IMR-90 (cell line): ENCODE measurements around the gene OR2AG2. TPM values are rescaled to one million over a fixed set of nuclear protein-coding genes. Genes with fewer than 3 reads are reported as not detected.

Experiments used
- ATAC-seq: fragments of 200-7000 bp; cut with Tn5 transposase; 2 replicates; pipeline ENCODE4 v1.9.1; 2020; ENCODE audit warnings: low read depth, mild to moderate bottlenecking, moderate library complexity
- BruUV-seq: library from RNA; stranded (reverse); fragments of 400-500 nt; replicated peaks from 2 replicates; lab custom pipeline; 2021; lab: Mats Ljungman, UMichigan
- CTCF ChIA-PET: fragments of 300-600 bp; formaldehyde crosslinking; extraction: SDS; loops from one replicate; lab custom pipeline; 2021; ENCODE audit warnings: antibody characterized with exemption; lab: Yijun Ruan, JAX
- POLR2A ChIA-PET: fragments of 300-600 bp; sonication (Branson Sonifier 250); formaldehyde crosslinking; loops from one replicate; lab custom pipeline; 2022; ENCODE audit warnings: antibody characterized with exemption; ENCODE audit not compliant: unreplicated experiment; lab: Charles Lee
- DNase-seq: peaks from one replicate; pipeline ENCODE4 v3.0.0; 2013
- H2AFZ ChIP-seq: replicated peaks from 2 replicates; pipeline ENCODE3; 2013; ENCODE audit warnings: low read length, mild to moderate bottlenecking; ENCODE audit not compliant: poor library complexity
- H2AK5ac ChIP-seq: 2 replicates; pipeline ENCODE4 v1.6.1; 2013; ENCODE audit warnings: low read depth, low read length, inconsistent platforms
- H2AK9ac ChIP-seq: replicated peaks from 2 replicates; pipeline ENCODE3; 2013; ENCODE audit warnings: mild to moderate bottlenecking, low read depth, low read length, moderate library complexity; ENCODE audit not compliant: poor library complexity
- H2BK120ac ChIP-seq: 2 replicates; pipeline ENCODE4 v1.6.1; 2013; ENCODE audit warnings: low read depth, low read length, inconsistent platforms
- H2BK15ac ChIP-seq: 3 replicates; pipeline ENCODE4 v1.6.1; 2013; ENCODE audit warnings: low read depth, low read length, inconsistent platforms
- H2BK20ac ChIP-seq: 2 replicates; pipeline ENCODE4 v1.6.1; 2013; ENCODE audit warnings: low read depth, mild to moderate bottlenecking, inconsistent platforms, low read length, moderate library complexity
- H2BK5ac ChIP-seq: 2 replicates; pipeline ENCODE4 v1.6.1; 2013; ENCODE audit warnings: mild to moderate bottlenecking, low read depth, low read length, inconsistent platforms; ENCODE audit not compliant: poor library complexity, severe bottlenecking
- H3K14ac ChIP-seq: replicated peaks from 2 replicates; pipeline ENCODE4 v1.6.1; 2013; ENCODE audit warnings: low read depth, low read length, inconsistent platforms
- H3K18ac ChIP-seq: 2 replicates; pipeline ENCODE4 v1.6.1; 2013; ENCODE audit warnings: low read depth, low read length, control low read depth
- H3K23ac ChIP-seq: 2 replicates; pipeline ENCODE4 v1.6.1; 2013; ENCODE audit warnings: low read depth, low read length, inconsistent platforms
- H3K27ac ChIP-seq: 2 replicates; pipeline ENCODE4 v1.5.1; 2013; ENCODE audit warnings: mild to moderate bottlenecking, control low read depth, low read length; ENCODE audit not compliant: insufficient read depth
- H3K27me3 ChIP-seq: 2 replicates; pipeline ENCODE4 v1.6.1; 2013; ENCODE audit warnings: low read length; ENCODE audit not compliant: control insufficient read depth, insufficient read depth
- H3K36me3 ChIP-seq: 2 replicates; pipeline ENCODE4 v1.6.1; 2013; ENCODE audit warnings: low read length, mixed read lengths; ENCODE audit not compliant: control insufficient read depth, insufficient read depth
- H3K4ac ChIP-seq: 2 replicates; pipeline ENCODE4 v1.6.1; 2013; ENCODE audit warnings: low read depth, low read length, inconsistent platforms
- H3K4me1 ChIP-seq: 2 replicates; pipeline ENCODE4 v1.6.1; 2013; ENCODE audit warnings: low read length, mixed read lengths; ENCODE audit not compliant: control insufficient read depth, insufficient read depth
- H3K4me2 ChIP-seq: 2 replicates; pipeline ENCODE4 v1.6.1; 2013; ENCODE audit warnings: low read depth, mild to moderate bottlenecking, control low read depth, low read length, moderate library complexity
- H3K4me3 ChIP-seq: 2 replicates; pipeline ENCODE4 v1.5.1; 2013; ENCODE audit warnings: low read depth, mild to moderate bottlenecking, control low read depth, low read length, moderate library complexity; ENCODE audit not compliant: insufficient read depth
- H3K56ac ChIP-seq: 2 replicates; pipeline ENCODE4 v1.6.1; 2013; ENCODE audit warnings: low read length, inconsistent platforms; ENCODE audit not compliant: insufficient read depth; ENCODE audit errors: extremely low read depth
- H3K79me1 ChIP-seq, 2 experiments: 2 replicates each; pipeline ENCODE4 v1.6.1; 2013; ENCODE audit warnings: low read length in 2 of 2, inconsistent platforms in 1 of 2, low read depth in 1 of 2
- H3K9ac ChIP-seq: 2 replicates; pipeline ENCODE4 v1.6.1; 2013; ENCODE audit warnings: low read depth, low read length, control low read depth
- H3K9me1 ChIP-seq: 2 replicates; pipeline ENCODE4 v1.6.1; 2013; ENCODE audit warnings: low read length, inconsistent platforms; ENCODE audit not compliant: insufficient read depth
- H3K9me3 ChIP-seq: 2 replicates; pipeline ENCODE4 v1.6.1; 2013; ENCODE audit warnings: low read length; ENCODE audit not compliant: control insufficient read depth, insufficient read depth
- H4K20me1 ChIP-seq: 2 replicates; pipeline ENCODE4 v1.6.1; 2013; ENCODE audit warnings: low read length, inconsistent platforms; ENCODE audit not compliant: insufficient read depth
- H4K5ac ChIP-seq: 2 replicates; pipeline ENCODE4 v1.6.1; 2013; ENCODE audit warnings: mild to moderate bottlenecking, low read depth, low read length, control low read depth
- H4K8ac ChIP-seq, 2 experiments: 2 replicates each; pipeline ENCODE4 v1.6.1; 2013; ENCODE audit warnings: low read depth in 2 of 2, low read length in 2 of 2, control low read depth in 1 of 2, inconsistent platforms in 1 of 2
- H4K91ac ChIP-seq: 2 replicates; pipeline ENCODE4 v1.6.1; 2013; ENCODE audit warnings: low read depth, low read length, inconsistent platforms; ENCODE audit not compliant: insufficient read depth
- BHLHE40 ChIP-seq: fragments of 150-350 bp; IDR thresholded peaks from 2 replicates; pipeline ENCODE4 v1.6.1; 2016; ENCODE audit warnings: mild to moderate bottlenecking, low read depth, low read length
- CEBPB ChIP-seq: IDR thresholded peaks from 2 replicates; pipeline ENCODE4 v1.6.1; 2012; ENCODE audit warnings: low read depth, low read length, improper control_type of control experiment
- FOS ChIP-seq: fragments of 150-350 bp; IDR thresholded peaks from 2 replicates; pipeline ENCODE4 v1.6.1; 2016; ENCODE audit warnings: low read depth, low read length
- MAFK ChIP-seq: IDR thresholded peaks from 2 replicates; pipeline ENCODE4 v1.6.1; 2012; ENCODE audit warnings: low read depth, low read length, improper control_type of control experiment
- MAZ ChIP-seq: IDR thresholded peaks from 2 replicates; pipeline ENCODE4 v1.6.1; 2012; ENCODE audit warnings: low read depth, mild to moderate bottlenecking, low read length, improper control_type of control experiment, moderate library complexity, borderline replicate concordance
- MXI1 ChIP-seq: IDR thresholded peaks from 2 replicates; pipeline ENCODE4 v1.6.1; 2012; ENCODE audit warnings: low read depth, mild to moderate bottlenecking, low read length, moderate library complexity, borderline replicate concordance
- POLR2A ChIP-seq: IDR thresholded peaks from 2 replicates; pipeline ENCODE4 v1.6.1; 2012; ENCODE audit warnings: mild to moderate bottlenecking, low read depth, low read length
- RAD21 ChIP-seq: IDR thresholded peaks from 2 replicates; pipeline ENCODE4 v1.6.1; 2012; ENCODE audit warnings: low read length, improper control_type of control experiment
- RCOR1 ChIP-seq: IDR thresholded peaks from 2 replicates; pipeline ENCODE4 v1.6.1; 2012; ENCODE audit warnings: mild to moderate bottlenecking, low read length, improper control_type of control experiment; ENCODE audit not compliant: insufficient replicate concordance
- RFX5 ChIP-seq: IDR thresholded peaks from 2 replicates; pipeline ENCODE4 v1.8.0; 2012; ENCODE audit warnings: low read depth, mild to moderate bottlenecking, low read length, moderate library complexity
- SMC3 ChIP-seq: fragments of 150-350 bp; IDR thresholded peaks from 2 replicates; pipeline ENCODE4 v1.6.1; 2016; ENCODE audit warnings: low read depth, mild to moderate bottlenecking, antibody characterized with exemption, low read length, moderate library complexity
- dilution Hi-C: fragments of 300-500 bp; cut with HindIII; formaldehyde crosslinking; loops from one replicate; pipeline ENCODE4 v1.14.3; 2018; ENCODE audit warnings: low sequenced_read_pairs; ENCODE audit not compliant: unreplicated experiment
- in situ Hi-C: fragments of 300-500 bp; cut with MboI; formaldehyde crosslinking; loops from 3 replicates; pipeline ENCODE4 v1.14.3; 2019; ENCODE audit warnings: low sequenced_read_pairs, inconsistent platforms, mixed read lengths
- intact Hi-C: fragments of 100-400 bp; cut with micrococcal nuclease; formaldehyde crosslinking; loops from 2 replicates; pipeline ENCODE4 v1.10.0; 2022
- polyA plus RNA-seq, 3 experiments: library from polyadenylated mRNA; depleted of rRNA; stranded (reverse); fragments of >200 nt; gene quantifications; 2 replicates each; pipeline ENCODE4 v1.2.3, GENCODE V29; 2012; ENCODE audit warnings: low replicate concordance in 1 of 3
- total RNA-seq: library from RNA; depleted of rRNA; stranded (reverse); fragments of >200 nt; gene quantifications from 2 replicates; pipeline ENCODE4 v1.2.3, GENCODE V29; 2012
- TF ChIP-seq, protein P1 (sequence below): fragments of 150-350 bp; IDR thresholded peaks from 2 replicates; pipeline ENCODE4 v1.6.1; 2017; ENCODE audit warnings: mild to moderate bottlenecking, antibody characterized with exemption, low read length, low read depth
- TF ChIP-seq, protein P2 (sequence below): conservative IDR thresholded peaks from 2 replicates; pipeline ENCODE4 v1.5.1; 2012; ENCODE audit warnings: mild to moderate bottlenecking, low read depth, low read length, improper control_type of control experiment

The OR2AG2 gene
- total and polyA plus RNA-seq, 2 of the 4 experiments (the other 2 are of a cell fraction) = 0.22 to 0.54 TPM

DNA sequence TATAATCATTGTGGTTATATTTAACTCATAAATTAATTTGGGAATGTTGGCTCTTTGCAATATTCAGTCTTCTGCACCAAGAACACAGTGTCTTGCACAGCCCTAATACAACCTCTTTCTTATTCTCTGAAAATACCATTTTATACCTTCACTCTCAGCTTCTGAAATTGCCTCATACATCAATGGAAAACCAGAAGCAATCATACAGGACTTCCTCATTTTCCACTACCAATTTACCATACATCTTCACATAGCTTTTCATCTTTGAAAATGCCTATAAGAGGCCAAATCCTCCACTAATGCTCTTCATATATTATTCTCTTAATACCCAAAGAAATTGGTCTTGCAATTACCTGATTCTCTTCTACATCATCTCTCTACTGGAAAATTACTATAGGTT, 6.7 kb upstream of the OR2AG2 start:
- no peak overlapping the region for H3K27ac ChIP-seq
- in situ Hi-C loops = no loop called here
- no peaks in the 10 kb centered on the region for H3K9me1 ChIP-seq
- H3K56ac ChIP-seq = no peak overlapping the region
- dilution Hi-C loops = no loop called here
- H4K20me1 ChIP-seq = no peaks in the 10 kb centered on the region
- H2BK20ac ChIP-seq = no peak overlapping the region
- H3K4ac ChIP-seq = no peak overlapping the region
- H3K4me1 ChIP-seq = no peaks in the 10 kb centered on the region
- H3K4me2 ChIP-seq = no peak overlapping the region
- H2AK9ac ChIP-seq = no peak overlapping the region
- no peak for ATAC-seq
- H4K5ac ChIP-seq = no peak overlapping the region
- H3K36me3 ChIP-seq = no peaks in the 10 kb centered on the region
- H2AK5ac ChIP-seq = no peak overlapping the region
- intact Hi-C loops = no loop called here
- H2BK5ac ChIP-seq = no peak overlapping the region
- POLR2A ChIA-PET = interaction anchor here (0.6 kb wide), 1 partner anchor 10 kb away, joined by 4 read pairs; no protein-coding TSS in a partner anchor
- H2BK120ac ChIP-seq = no peak overlapping the region
- H2BK15ac ChIP-seq = no peak overlapping the region
- no peak overlapping the region for H3K23ac ChIP-seq
- H4K91ac ChIP-seq = no peak overlapping the region
- H3K9ac ChIP-seq = no peak overlapping the region
- H3K27me3 ChIP-seq = no peaks in the 10 kb centered on the region
- no peak overlapping the region for H3K14ac ChIP-seq
- H4K8ac ChIP-seq = no peak overlapping the region
- CTCF ChIA-PET = interaction anchor here (1.4 kb wide), 1 partner anchor 23 kb away, joined by 3 read pairs; no protein-coding TSS in a partner anchor
- no peak overlapping the region for H2AFZ ChIP-seq
- no peaks in the 10 kb centered on the region for H3K79me1 ChIP-seq
- no peak overlapping the region for H3K4me3 ChIP-seq
- BruUV-seq = no TSS peak
- TF ChIP-seq MXI1 (no peak), MAFK (no peak), MAZ (no peak), POLR2A (no peak), CEBPB (no peak), RAD21 (no peak), SMC3 (no peak), BHLHE40 (no peak), RFX5 (no peak), RCOR1 (no peak), FOS (no peak)
- TF ChIP-seq, protein P1, sequence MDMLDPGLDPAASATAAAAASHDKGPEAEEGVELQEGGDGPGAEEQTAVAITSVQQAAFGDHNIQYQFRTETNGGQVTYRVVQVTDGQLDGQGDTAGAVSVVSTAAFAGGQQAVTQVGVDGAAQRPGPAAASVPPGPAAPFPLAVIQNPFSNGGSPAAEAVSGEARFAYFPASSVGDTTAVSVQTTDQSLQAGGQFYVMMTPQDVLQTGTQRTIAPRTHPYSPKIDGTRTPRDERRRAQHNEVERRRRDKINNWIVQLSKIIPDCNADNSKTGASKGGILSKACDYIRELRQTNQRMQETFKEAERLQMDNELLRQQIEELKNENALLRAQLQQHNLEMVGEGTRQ = no peak
- TF ChIP-seq, protein P2, sequence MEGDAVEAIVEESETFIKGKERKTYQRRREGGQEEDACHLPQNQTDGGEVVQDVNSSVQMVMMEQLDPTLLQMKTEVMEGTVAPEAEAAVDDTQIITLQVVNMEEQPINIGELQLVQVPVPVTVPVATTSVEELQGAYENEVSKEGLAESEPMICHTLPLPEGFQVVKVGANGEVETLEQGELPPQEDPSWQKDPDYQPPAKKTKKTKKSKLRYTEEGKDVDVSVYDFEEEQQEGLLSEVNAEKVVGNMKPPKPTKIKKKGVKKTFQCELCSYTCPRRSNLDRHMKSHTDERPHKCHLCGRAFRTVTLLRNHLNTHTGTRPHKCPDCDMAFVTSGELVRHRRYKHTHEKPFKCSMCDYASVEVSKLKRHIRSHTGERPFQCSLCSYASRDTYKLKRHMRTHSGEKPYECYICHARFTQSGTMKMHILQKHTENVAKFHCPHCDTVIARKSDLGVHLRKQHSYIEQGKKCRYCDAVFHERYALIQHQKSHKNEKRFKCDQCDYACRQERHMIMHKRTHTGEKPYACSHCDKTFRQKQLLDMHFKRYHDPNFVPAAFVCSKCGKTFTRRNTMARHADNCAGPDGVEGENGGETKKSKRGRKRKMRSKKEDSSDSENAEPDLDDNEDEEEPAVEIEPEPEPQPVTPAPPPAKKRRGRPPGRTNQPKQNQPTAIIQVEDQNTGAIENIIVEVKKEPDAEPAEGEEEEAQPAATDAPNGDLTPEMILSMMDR = no peak
- DNase-seq = no peak
- no peaks in the 10 kb centered on the region for H3K9me3 ChIP-seq
- no peak overlapping the region for H3K18ac ChIP-seq
